Limb (tissue), 2 donors: ENCODE measurements around the gene PRDM15.

Source experiments
- DNase-seq, 2 donors: peaks; one replicate each; pipeline ENCODE4 v3.0.0-alpha.2; 2016; ENCODE audit errors: extremely low spot score in 2 of 2

Gene PRDM15, protein sequence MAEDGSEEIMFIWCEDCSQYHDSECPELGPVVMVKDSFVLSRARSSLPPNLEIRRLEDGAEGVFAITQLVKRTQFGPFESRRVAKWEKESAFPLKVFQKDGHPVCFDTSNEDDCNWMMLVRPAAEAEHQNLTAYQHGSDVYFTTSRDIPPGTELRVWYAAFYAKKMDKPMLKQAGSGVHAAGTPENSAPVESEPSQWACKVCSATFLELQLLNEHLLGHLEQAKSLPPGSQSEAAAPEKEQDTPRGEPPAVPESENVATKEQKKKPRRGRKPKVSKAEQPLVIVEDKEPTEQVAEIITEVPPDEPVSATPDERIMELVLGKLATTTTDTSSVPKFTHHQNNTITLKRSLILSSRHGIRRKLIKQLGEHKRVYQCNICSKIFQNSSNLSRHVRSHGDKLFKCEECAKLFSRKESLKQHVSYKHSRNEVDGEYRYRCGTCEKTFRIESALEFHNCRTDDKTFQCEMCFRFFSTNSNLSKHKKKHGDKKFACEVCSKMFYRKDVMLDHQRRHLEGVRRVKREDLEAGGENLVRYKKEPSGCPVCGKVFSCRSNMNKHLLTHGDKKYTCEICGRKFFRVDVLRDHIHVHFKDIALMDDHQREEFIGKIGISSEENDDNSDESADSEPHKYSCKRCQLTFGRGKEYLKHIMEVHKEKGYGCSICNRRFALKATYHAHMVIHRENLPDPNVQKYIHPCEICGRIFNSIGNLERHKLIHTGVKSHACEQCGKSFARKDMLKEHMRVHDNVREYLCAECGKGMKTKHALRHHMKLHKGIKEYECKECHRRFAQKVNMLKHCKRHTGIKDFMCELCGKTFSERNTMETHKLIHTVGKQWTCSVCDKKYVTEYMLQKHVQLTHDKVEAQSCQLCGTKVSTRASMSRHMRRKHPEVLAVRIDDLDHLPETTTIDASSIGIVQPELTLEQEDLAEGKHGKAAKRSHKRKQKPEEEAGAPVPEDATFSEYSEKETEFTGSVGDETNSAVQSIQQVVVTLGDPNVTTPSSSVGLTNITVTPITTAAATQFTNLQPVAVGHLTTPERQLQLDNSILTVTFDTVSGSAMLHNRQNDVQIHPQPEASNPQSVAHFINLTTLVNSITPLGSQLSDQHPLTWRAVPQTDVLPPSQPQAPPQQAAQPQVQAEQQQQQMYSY

GRCh38 chr21:41879190-41879998 lies at the start of gene PRDM15:
TSS of gene PRDM15 (minus strand) at chr21:41879344. CDS start at chr21:41860363, 18,981 bp downstream.
- peak; percentile 71 to 93 for DNase-seq

GRCh38 chr21:41928621-41929220 lies 49.6 kb upstream of the PRDM15 start:
- DNase-seq: no peak

DNA sequence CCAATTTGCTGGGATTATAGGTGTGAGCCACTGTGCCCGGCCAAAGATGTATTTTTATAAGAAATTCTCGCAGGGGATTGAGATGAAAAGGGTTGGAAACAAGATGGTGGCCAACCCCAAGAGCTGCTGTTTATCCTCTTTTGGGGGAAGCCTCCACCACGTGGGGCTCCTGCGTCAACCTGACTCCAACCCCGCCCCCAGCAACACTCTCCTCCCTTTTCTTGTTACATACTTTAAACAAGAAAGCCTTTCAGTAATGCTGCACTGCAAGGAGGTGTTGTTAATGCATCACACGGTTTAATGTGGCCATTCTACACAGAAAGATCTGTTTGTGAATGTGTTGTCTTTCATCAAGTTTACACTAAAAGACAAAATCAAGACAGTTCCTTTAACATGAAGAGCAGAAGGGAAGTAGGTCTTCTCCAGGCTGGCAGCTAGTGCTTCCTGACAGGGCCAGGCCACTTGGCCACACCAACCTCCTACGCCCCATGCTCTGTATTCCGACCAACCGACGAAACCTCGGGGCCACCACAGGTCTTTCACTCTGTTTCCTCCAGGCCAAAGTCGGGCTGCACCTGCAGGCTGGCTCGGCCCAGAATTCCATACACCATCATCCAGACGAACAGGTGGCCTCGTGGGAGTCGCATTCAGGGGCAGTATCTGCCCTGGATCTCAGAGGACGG lies 48.7 kb upstream of the PRDM15 start:
- DNase-seq: no peak

DNA sequence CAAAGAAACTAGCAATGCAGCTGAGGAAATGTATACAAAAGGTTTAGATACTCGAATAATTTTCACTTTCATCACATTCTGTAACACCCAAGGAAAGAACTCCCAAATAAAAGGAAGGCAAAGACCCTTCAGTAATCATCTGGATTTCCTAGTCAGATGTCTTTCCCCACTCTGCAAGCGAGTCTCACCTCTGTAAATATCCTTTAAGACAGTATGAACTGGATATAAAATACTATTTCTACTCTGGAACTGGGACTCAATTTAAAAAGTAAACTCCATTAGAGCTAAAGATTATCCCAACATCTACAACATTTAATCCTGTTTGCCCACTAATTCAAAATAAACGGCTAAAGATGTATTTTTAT lies 47.6 kb upstream of the PRDM15 start:
- DNase-seq: no peak

GRCh38 chr21:41926117-41926806 lies 47.1 kb upstream of the PRDM15 start:
- peak in 1 of 2 donors; percentile 46 for DNase-seq

GRCh38 chr21:41925767-41926116 lies 46.6 kb upstream of the PRDM15 start:
- no peak for DNase-seq

DNA sequence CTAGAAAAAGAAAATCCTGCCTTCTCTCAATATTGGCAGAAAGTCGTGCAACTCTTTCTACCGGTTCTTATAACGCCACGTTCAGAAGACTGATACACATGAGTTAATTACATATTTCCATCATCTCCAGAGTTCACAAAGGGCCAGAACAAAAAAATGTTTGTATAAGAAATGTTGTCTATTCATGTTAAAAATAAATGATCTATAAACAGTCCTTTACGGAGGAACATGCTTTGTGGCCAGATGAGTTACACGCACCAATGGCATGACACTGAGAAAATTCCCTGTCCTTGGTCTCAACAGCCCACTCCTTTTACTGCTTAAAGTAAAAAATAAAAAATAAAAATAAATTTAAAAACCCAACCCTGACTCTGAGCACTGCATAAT lies 45.2 kb upstream of the PRDM15 start:
- DNase-seq: no peak

GRCh38 chr21:41923631-41924367 lies 44.7 kb upstream of the PRDM15 start:
- peak in 1 of 2 donors; percentile 41 for DNase-seq

DNA sequence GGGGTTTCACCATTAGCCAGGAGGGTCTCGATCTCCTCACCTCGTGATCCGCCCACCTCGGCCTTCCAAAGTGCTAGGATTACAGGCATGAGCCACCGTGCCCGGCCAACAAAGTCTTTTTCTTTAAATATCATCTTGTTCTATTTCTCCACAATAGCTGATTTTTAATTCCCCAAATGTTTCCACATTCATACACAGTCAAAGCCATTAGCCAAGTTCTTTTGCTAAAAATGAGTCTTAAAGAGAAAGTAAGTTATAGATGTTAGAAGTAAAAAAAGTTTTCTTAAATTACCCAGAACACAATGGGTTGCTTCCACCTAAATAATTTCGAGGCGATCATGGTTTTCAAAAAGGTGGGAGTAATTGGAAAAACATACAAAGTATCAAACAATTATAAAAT lies 44.0 kb upstream of the PRDM15 start:
- peak in 1 of 2 donors; percentile 6 for DNase-seq

GRCh38 chr21:41921021-41921420 lies 41.9 kb upstream of the PRDM15 start:
- DNase-seq: no peak

DNA sequence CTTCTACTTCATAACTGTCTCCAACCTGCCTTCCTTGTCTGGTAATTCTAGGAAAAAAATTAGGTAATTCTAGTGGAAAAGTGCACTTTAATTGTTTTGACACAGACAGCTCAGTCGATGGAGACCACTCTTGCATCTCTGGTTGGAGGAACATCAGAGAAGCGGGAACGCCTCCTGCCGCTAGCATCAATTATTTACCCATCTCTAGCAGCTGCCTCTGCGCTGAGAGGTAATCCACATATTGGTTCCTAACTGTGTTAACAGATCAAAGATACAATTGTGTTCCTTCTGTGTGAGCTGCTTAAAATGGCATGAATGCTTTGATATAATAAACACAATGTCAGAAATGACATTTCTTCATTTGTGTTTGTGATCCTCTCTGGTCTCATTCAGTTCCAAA lies 41.3 kb upstream of the PRDM15 start:
- DNase-seq: no peak

DNA sequence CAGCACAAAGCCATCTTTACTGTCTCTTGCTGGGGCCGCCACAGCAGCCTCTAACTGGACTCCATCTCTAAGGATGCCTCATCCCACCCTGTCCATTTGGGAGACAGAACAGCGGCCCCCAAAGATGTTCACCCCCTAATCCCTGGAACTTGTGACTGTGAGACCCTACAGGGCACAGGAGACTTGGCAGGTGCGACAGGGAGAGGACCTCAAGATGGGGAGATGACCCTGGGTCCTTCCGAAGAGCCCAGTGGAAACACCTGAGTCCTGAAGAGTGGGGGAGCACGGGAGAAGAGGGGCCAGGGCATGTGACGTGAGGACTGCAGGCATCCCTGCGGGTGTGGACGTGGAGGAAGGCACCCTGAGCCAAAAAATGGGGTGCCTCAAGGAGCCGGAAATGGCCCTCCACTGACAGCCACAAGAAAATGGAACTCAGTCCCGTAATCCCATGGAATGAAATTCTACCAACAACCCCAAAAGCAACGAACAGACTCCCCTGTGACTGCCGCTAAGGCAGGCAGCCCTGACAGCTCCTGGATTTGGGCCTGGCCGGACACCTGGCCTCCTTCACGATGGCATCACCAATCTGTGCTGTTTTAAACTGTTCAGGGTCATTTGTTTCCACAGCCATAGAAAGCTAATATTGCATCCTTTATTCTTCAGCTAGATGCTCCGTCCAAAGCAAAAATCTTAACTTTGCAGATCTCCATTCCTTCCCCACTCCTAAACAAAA lies 40.7 kb upstream of the PRDM15 start:
- no peak for DNase-seq

DNA sequence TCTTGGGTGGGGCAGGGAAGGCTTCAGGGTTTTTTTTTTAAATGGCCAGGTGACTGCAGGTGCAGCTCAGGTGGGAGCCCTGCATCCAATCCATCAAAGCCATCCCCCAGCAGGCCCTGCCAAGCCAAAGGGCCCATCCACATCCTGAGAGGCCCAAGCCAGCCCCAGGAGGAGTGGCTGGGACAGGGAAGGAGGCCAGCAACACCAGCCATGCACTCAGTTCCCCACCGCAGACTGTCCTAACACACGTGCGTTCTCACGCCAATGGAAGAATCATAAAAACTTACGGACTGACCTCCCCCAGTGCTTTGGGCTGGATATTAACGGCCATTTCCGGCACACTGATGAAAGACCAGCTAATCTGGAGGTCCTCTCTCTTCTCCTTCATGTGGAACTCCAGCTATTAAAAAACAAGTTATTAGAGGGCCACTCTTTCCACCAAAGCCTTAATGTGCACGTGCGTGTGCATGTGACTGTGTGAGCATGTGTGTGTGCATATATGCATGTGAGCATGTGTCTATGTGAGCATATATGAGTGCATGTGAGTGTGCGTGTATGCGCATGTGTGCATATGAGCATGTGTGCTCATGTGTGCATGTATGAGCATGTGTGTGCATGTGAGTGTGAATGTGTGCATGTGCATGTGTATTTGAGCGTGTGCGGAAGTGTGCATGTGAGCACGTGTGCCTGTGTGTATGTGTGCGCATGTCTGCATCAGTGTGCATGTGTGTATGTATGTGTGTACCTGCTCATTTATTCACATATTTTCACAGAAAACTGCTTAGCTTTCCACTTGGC lies 39.6 kb upstream of the PRDM15 start:
- DNase-seq: no peak

- no peak for DNase-seq
Observed at GRCh38 chr21:41917531-41917930, 38.4 kb upstream of the PRDM15 start.

DNA sequence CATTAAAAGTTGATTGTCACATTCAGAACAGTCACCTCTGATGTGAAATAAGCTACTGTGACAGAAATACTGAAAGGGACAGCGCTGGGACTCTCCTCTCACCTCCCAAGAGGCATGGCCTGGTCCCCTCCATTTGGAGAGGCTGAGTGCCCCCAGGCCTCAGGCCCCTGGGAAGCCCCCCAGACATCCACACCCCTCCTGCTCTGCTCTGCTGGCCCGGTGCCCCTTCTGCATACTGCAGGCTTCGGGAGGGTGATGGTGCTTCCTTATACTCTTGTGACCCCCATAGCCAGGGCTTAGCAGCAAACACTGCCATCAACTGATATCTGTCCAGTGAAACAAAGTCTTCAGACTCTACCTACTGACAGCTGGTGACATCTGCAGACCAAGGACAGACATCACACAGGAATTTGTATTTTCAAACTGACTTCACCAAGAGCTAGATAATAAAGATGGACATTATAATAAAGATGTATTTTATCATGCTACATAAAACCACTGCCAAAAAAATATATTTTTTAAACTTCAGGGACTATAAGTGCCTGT lies 37.8 kb upstream of the PRDM15 start:
- DNase-seq: no peak

DNA sequence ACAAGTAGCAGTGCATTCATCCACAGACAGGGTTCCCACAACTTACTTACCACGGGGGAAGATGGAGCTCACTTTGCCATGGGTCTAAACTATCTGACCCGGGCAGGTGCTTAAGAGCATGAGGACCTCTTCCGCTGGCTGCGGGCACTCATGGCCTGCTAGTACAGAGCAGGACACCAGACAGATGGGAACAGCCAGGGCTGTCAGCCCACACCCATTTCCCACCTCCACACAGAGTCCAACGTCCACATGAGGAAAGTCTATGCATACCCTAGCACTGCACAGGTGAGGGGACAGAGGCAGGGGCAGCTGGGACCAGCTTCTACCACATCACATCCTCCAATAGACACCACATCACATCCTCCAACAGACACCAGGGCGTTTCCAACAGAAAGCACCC lies 35.8 kb upstream of the PRDM15 start:
- DNase-seq: no peak

GRCh38 chr21:41914358-41914757 lies 35.2 kb upstream of the PRDM15 start:
- no peak for DNase-seq
